K562 (cell line): ENCODE measurements around the gene CTTNBP2NL.

Experiments used
- BCLAF1 ChIP-seq, 2 experiments: fragments of 450-650 bp in 1 of 2; IDR thresholded peaks; 2 replicates each; pipeline ENCODE4 v1.6.1; 2011 to 2017; ENCODE audit warnings: low read depth in 2 of 2, antibody characterized with exemption in 1 of 2, borderline replicate concordance in 1 of 2, low read length in 1 of 2, mild to moderate bottlenecking in 1 of 2, mixed read lengths in 1 of 2; ENCODE audit not compliant: control insufficient read depth in 1 of 2
- CTCF ChIP-seq, 3 experiments: IDR thresholded peaks in 2 of 3; conservative IDR thresholded peaks in 1 of 3; 2 replicates each; pipeline ENCODE4 v1.5.1; 2011 to 2012; ENCODE audit warnings: low read length in 3 of 3, mild to moderate bottlenecking in 3 of 3, control low read depth in 2 of 3, improper control_type of control experiment in 1 of 3, inconsistent platforms in 1 of 3, low read depth in 1 of 3, mixed read lengths in 1 of 3, moderate library complexity in 1 of 3; ENCODE audit not compliant: insufficient read depth in 2 of 3
- ETV6 ChIP-seq, 3 experiments: fragments of 150-350 bp in 1 of 3; sonication (generic) in 1 of 3; formaldehyde crosslinking in 1 of 3; IDR thresholded peaks; 2 replicates each; pipeline versions ENCODE4 v1.6.1 to v1.8.0; 2014 to 2022; ENCODE audit warnings: borderline replicate concordance in 2 of 3, low read depth in 2 of 3, antibody characterized with exemption in 1 of 3, low read length in 1 of 3, mild to moderate bottlenecking in 1 of 3, missing genetic modification reagents in 1 of 3
- FOXK1 ChIP-seq: sonication (generic); formaldehyde crosslinking; IDR thresholded peaks from 2 replicates; pipeline ENCODE4 v1.8.0; 2022; ENCODE audit warnings: missing genetic modification reagents, mild to moderate bottlenecking, borderline replicate concordance
- HDAC2 ChIP-seq: fragments of 450-650 bp; IDR thresholded peaks from 2 replicates; pipeline ENCODE4 v1.6.1; 2016; ENCODE audit warnings: mild to moderate bottlenecking
- JUNB ChIP-seq: fragments of 450-650 bp; formaldehyde crosslinking; conservative IDR thresholded peaks from 2 replicates; pipeline ENCODE4 v1.4.0; 2020; ENCODE audit warnings: mild to moderate bottlenecking
- MGA ChIP-seq: fragments of 450-650 bp; IDR thresholded peaks from 2 replicates; pipeline ENCODE4 v1.6.1; 2016; ENCODE audit warnings: mild to moderate bottlenecking, moderate library complexity
- POLR2AphosphoS5 ChIP-seq: IDR thresholded peaks from 2 replicates; pipeline ENCODE4 v1.6.1; 2011; ENCODE audit warnings: mild to moderate bottlenecking, low read depth, low read length, moderate library complexity; ENCODE audit not compliant: control insufficient read depth, insufficient read depth
- PTBP1 ChIP-seq: fragments of 200-400 bp; formaldehyde crosslinking; IDR thresholded peaks from 2 replicates; pipeline ENCODE4 v1.6.1; 2017; ENCODE audit warnings: low read depth, low read length
- THAP7 ChIP-seq: fragments of 250-450 bp; sonication (Bioruptor Pico); IDR thresholded peaks from 2 replicates; pipeline ENCODE4 v1.5.0; 2021
- ZBTB11 ChIP-seq, 3 experiments: fragments of 200-800 bp in 1 of 3; fragments of 250-450 bp in 1 of 3; fragments of 450-650 bp in 1 of 3; sonication (Bioruptor Pico) in 1 of 3; sonication (Bioruptor generic) in 1 of 3; formaldehyde crosslinking in 1 of 3; IDR thresholded peaks; 2 replicates each; pipeline versions ENCODE4 v1.6.1 to v1.8.0; 2016 to 2022; ENCODE audit warnings: mild to moderate bottlenecking in 2 of 3, missing genetic modification characterization in 2 of 3, missing compliant biosample characterization in 1 of 3, moderate library complexity in 1 of 3
- ZFX ChIP-seq: sonication (generic); formaldehyde crosslinking; IDR thresholded peaks from 2 replicates; pipeline ENCODE4 v1.8.0; 2022; ENCODE audit warnings: mild to moderate bottlenecking, missing genetic modification reagents, moderate library complexity
- ZNF274 ChIP-seq: IDR thresholded peaks from 2 replicates; pipeline ENCODE4 v1.6.1; 2011; ENCODE audit warnings: low read depth, mild to moderate bottlenecking, low read length, moderate library complexity, borderline replicate concordance

GRCh38 chr1:112406771-112407170 lies 10.8 kb downstream of the CTTNBP2NL start:
- TF ChIP-seq THAP7 (CRISPR knock-in tag), result no peak
- no peak for TF ChIP-seq CTCF (IDR thresholded peaks at IDR 0.05 in 2 of 3, conservative IDR thresholded peaks at IDR 0.05 in 1 of 3; ENCODE audit: insufficient read depth in 2 of 3, low read depth in 1 of 3, low read length in 3 of 3)
- no peak for TF ChIP-seq POLR2AphosphoS5
- TF ChIP-seq BCLAF1 (IDR thresholded peaks at IDR 0.05; ENCODE audit: borderline replicate concordance in 1 of 2, control insufficient read depth in 1 of 2, low read depth in 2 of 2, low read length in 1 of 2), result no peak
- TF ChIP-seq MGA, result no peak
- no peak for TF ChIP-seq FOXK1
- no peak for TF ChIP-seq PTBP1
- TF ChIP-seq ZBTB11 (CRISPR knock-in tag; IDR thresholded peaks at IDR 0.05), result no peak
- TF ChIP-seq HDAC2, result no peak
- TF ChIP-seq ZFX (CRISPR knock-in tag), result no peak
- no peak for TF ChIP-seq ETV6 (IDR thresholded peaks at IDR 0.05; ENCODE audit: borderline replicate concordance in 1 of 2, low read depth in 2 of 2, low read length in 1 of 2)
- no peak for TF ChIP-seq ETV6 (CRISPR knock-in tag; IDR thresholded peaks at IDR 0.05; ENCODE audit: borderline replicate concordance)
- no peak for TF ChIP-seq ZNF274
- no peak for TF ChIP-seq JUNB
